Mesenchymal stem cell (in vitro differentiated cells and primary cell): ENCODE data around the gene CST9L.
A peak's percentile ranks its signal among the peaks of the same experiment; 100 is the strongest.

ENCODE experiments used
- DNase-seq: peaks from one replicate; pipeline ENCODE4 v3.0.0-alpha.2; 2013
- H2AFZ ChIP-seq: one replicate; pipeline ENCODE4 v1.6.1; 2013; ENCODE audit warnings: low read depth, mild to moderate bottlenecking, control low read depth, inconsistent platforms, low read length, moderate library complexity
- H2AK5ac ChIP-seq: 2 replicates; pipeline ENCODE4 v1.6.1; 2013; ENCODE audit warnings: low read length, moderate library complexity, mild to moderate bottlenecking, inconsistent platforms; ENCODE audit not compliant: severe bottlenecking
- H2BK120ac ChIP-seq: one replicate; pipeline ENCODE4 v1.6.1; 2013; ENCODE audit warnings: low read depth, mild to moderate bottlenecking, inconsistent platforms, low read length, moderate library complexity
- H2BK12ac ChIP-seq, 2 experiments: one replicate each; pipeline ENCODE4 v1.6.1; 2013; ENCODE audit warnings: inconsistent platforms in 2 of 2, low read length in 2 of 2, mild to moderate bottlenecking in 2 of 2, moderate library complexity in 2 of 2, control low read depth in 1 of 2
- H2BK15ac ChIP-seq: one replicate; pipeline ENCODE4 v1.6.1; 2013; ENCODE audit warnings: mild to moderate bottlenecking, low read depth, inconsistent platforms; ENCODE audit not compliant: poor library complexity, severe bottlenecking
- H2BK5ac ChIP-seq: 2 replicates; pipeline ENCODE4 v1.6.1; 2013; ENCODE audit warnings: low read depth, mild to moderate bottlenecking, low read length, control low read depth, inconsistent platforms; ENCODE audit not compliant: poor library complexity, severe bottlenecking
- H3K14ac ChIP-seq, 2 experiments: one replicate each; pipeline ENCODE4 v1.6.1; 2013; ENCODE audit warnings: inconsistent platforms in 2 of 2, low read length in 2 of 2, control low read depth in 1 of 2, mild to moderate bottlenecking in 1 of 2, moderate library complexity in 1 of 2
- H3K18ac ChIP-seq, 2 experiments: one replicate each; pipeline ENCODE4 v1.6.1; 2013; ENCODE audit warnings: inconsistent platforms in 2 of 2, low read length in 2 of 2, control low read depth in 1 of 2, low read depth in 1 of 2, mild to moderate bottlenecking in 1 of 2
- H3K23ac ChIP-seq, 2 experiments: one replicate each; pipeline ENCODE4 v1.6.1; 2013; ENCODE audit warnings: inconsistent platforms in 2 of 2, low read length in 2 of 2, mild to moderate bottlenecking in 2 of 2, moderate library complexity in 2 of 2, control low read depth in 1 of 2
- H3K27ac ChIP-seq: 2 replicates; pipeline ENCODE4 v1.5.1; 2013; ENCODE audit warnings: mild to moderate bottlenecking, moderate library complexity, low read length, control low read depth, inconsistent platforms; ENCODE audit not compliant: poor library complexity, severe bottlenecking
- H3K27me3 ChIP-seq, 2 experiments: 2 replicates each; pipeline versions ENCODE4 v1.6.1 to v1.7.0; 2013; ENCODE audit warnings: low read length in 2 of 2, mild to moderate bottlenecking in 2 of 2, moderate library complexity in 2 of 2, control low read depth in 1 of 2, inconsistent platforms in 1 of 2; ENCODE audit not compliant: control insufficient read depth in 1 of 2, insufficient read depth in 1 of 2
- H3K36me3 ChIP-seq, 2 experiments: 2 replicates each; pipeline versions ENCODE4 v1.6.1 to v1.7.0; 2013; ENCODE audit warnings: low read length in 2 of 2, control low read depth in 1 of 2, inconsistent platforms in 1 of 2, low read depth in 1 of 2, mild to moderate bottlenecking in 1 of 2; ENCODE audit not compliant: insufficient read depth in 2 of 2, control insufficient read depth in 1 of 2
- H3K4ac ChIP-seq, 2 experiments: one replicate each; pipeline ENCODE4 v1.6.1; 2013; ENCODE audit warnings: inconsistent platforms in 2 of 2, low read length in 2 of 2, mild to moderate bottlenecking in 2 of 2, moderate library complexity in 2 of 2, control low read depth in 1 of 2, low read depth in 1 of 2
- H3K4me1 ChIP-seq: 2 replicates; pipeline ENCODE4 v1.6.1; 2013; ENCODE audit warnings: low read depth, low read length, control low read depth; ENCODE audit not compliant: control insufficient read depth, insufficient read depth
- H3K4me2 ChIP-seq: 2 replicates; pipeline ENCODE4 v1.6.1; 2013; ENCODE audit warnings: low read length, mild to moderate bottlenecking, inconsistent platforms; ENCODE audit not compliant: poor library complexity, severe bottlenecking
- H3K4me3 ChIP-seq, 2 experiments: 2 replicates each; pipeline versions ENCODE4 v1.5.1 to v1.7.0; 2013; ENCODE audit warnings: low read length in 2 of 2, mild to moderate bottlenecking in 2 of 2, control low read depth in 1 of 2, low read depth in 1 of 2; ENCODE audit not compliant: insufficient read depth in 1 of 2
- H3K79me1 ChIP-seq: replicated peaks from 2 replicates; pipeline ENCODE4 v1.6.1; 2013; ENCODE audit warnings: mild to moderate bottlenecking, control low read depth, low read length, inconsistent platforms; ENCODE audit not compliant: poor library complexity, severe bottlenecking
- H3K9ac ChIP-seq: 2 replicates; pipeline ENCODE4 v1.7.0; 2013; ENCODE audit warnings: mild to moderate bottlenecking, low read length, moderate library complexity
- H3K9me3 ChIP-seq: 2 replicates; pipeline ENCODE4 v1.7.0; 2013; ENCODE audit warnings: mild to moderate bottlenecking, low read length; ENCODE audit not compliant: control insufficient read depth
- H4K8ac ChIP-seq: one replicate; pipeline ENCODE4 v1.6.1; 2013; ENCODE audit warnings: inconsistent platforms, mild to moderate bottlenecking, low read length, moderate library complexity
- H4K91ac ChIP-seq: one replicate; pipeline ENCODE4 v1.6.1; 2013; ENCODE audit warnings: mild to moderate bottlenecking, low read length, inconsistent platforms
- WGBS: methylation state at CpG from one replicate; pipeline ENCODE4 v1.1.7; 2013; ENCODE audit warnings: mixed read lengths; 5-methylcytosine and 5-hydroxymethylcytosine counted together

Gene CST9L

GRCh38 chr20:23519556-23519955, 48.7 kb downstream of the CST9L start:
- no peaks in the 10 kb centered on the region for H3K9me3 ChIP-seq
- H2AK5ac ChIP-seq: no peak overlapping the region
- no peak overlapping the region for H3K4me3 ChIP-seq
- H3K27ac ChIP-seq: no peak overlapping the region
- peaks cover 4 to 5% of the 10 kb centered on the region in 2 experiments for H3K27me3 ChIP-seq
- no peak overlapping the region for H2BK5ac ChIP-seq
- no peaks in the 10 kb centered on the region for H3K36me3 ChIP-seq
- no peak overlapping the region for H4K8ac ChIP-seq
- no peak overlapping the region for H3K18ac ChIP-seq
- no peak overlapping the region for H3K4me2 ChIP-seq
- H3K14ac ChIP-seq: no peak overlapping the region
- H3K23ac ChIP-seq: no peak overlapping the region
- H2BK12ac ChIP-seq: no peak overlapping the region
- no peak for DNase-seq
- no peak overlapping the region for H2BK120ac ChIP-seq
- H3K79me1 ChIP-seq: no peaks in the 10 kb centered on the region
- no peak overlapping the region for H2AFZ ChIP-seq
- no peak overlapping the region for H3K4ac ChIP-seq
- 82% methylated on average over 5 of the region's 6 CpGs for WGBS
- no peak overlapping the region for H3K9ac ChIP-seq
- H4K91ac ChIP-seq: no peak overlapping the region
- no peak overlapping the region for H2BK15ac ChIP-seq
- peaks cover 5% of the 10 kb centered on the region for H3K4me1 ChIP-seq

GRCh38 chr20:23517719-23518118, 50.6 kb downstream of the CST9L start:
- H3K23ac ChIP-seq: no peak overlapping the region
- peaks cover 5% of the 10 kb centered on the region for H3K4me1 ChIP-seq
- DNase-seq: no peak
- H2BK15ac ChIP-seq: no peak overlapping the region
- H3K79me1 ChIP-seq: no peaks in the 10 kb centered on the region
- H3K9me3 ChIP-seq: no peaks in the 10 kb centered on the region
- no peak overlapping the region for H3K4me2 ChIP-seq
- no peak overlapping the region for H2BK5ac ChIP-seq
- no peak overlapping the region for H4K8ac ChIP-seq
- no peaks in the 10 kb centered on the region for H3K36me3 ChIP-seq
- no peak overlapping the region for H3K14ac ChIP-seq
- 87% methylated on average over 4 of the region's 4 CpGs for WGBS
- no peak overlapping the region for H2BK12ac ChIP-seq
- H2AK5ac ChIP-seq: no peak overlapping the region
- H3K9ac ChIP-seq: no peak overlapping the region
- no peak overlapping the region for H2BK120ac ChIP-seq
- no peak overlapping the region for H3K4me3 ChIP-seq
- no peak overlapping the region for H4K91ac ChIP-seq
- peaks cover 0 to 4% of the 10 kb centered on the region in 2 experiments for H3K27me3 ChIP-seq
- no peak overlapping the region for H3K27ac ChIP-seq
- no peak overlapping the region for H2AFZ ChIP-seq
- H3K4ac ChIP-seq: no peak overlapping the region
- H3K18ac ChIP-seq: no peak overlapping the region

- WGBS: 76% methylated on average over 3 of the region's 5 CpGs
- H3K4me3 ChIP-seq: no peak overlapping the region
- no peak overlapping the region for H3K18ac ChIP-seq
- H2BK12ac ChIP-seq: no peak overlapping the region
- H3K79me1 ChIP-seq: no peaks in the 10 kb centered on the region
- no peak overlapping the region for H3K23ac ChIP-seq
- peak; percentile 1 for DNase-seq
- no peak overlapping the region for H2AFZ ChIP-seq
- H2AK5ac ChIP-seq: no peak overlapping the region
- no peak overlapping the region for H2BK120ac ChIP-seq
- no peak overlapping the region for H3K4me2 ChIP-seq
- no peak overlapping the region for H3K9ac ChIP-seq
- H4K8ac ChIP-seq: no peak overlapping the region
- no peak overlapping the region for H3K27ac ChIP-seq
- peaks cover 2% of the 10 kb centered on the region for H3K4me1 ChIP-seq
- no peak overlapping the region for H3K14ac ChIP-seq
- no peak overlapping the region for H2BK15ac ChIP-seq
- H4K91ac ChIP-seq: no peak overlapping the region
- H3K4ac ChIP-seq: no peak overlapping the region
- H3K27me3 ChIP-seq: peaks cover 0 to 4% of the 10 kb centered on the region in 2 experiments
- H3K9me3 ChIP-seq: no peaks in the 10 kb centered on the region
- no peaks in the 10 kb centered on the region for H3K36me3 ChIP-seq
- H2BK5ac ChIP-seq: no peak overlapping the region
Observed at GRCh38 chr20:23515250-23515939, 52.9 kb downstream of the CST9L start.

- no peak overlapping the region for H3K4me2 ChIP-seq
- H4K8ac ChIP-seq: no peak overlapping the region
- WGBS: no CpG with 5 or more reads among the region's 1 CpG
- no peak overlapping the region for H3K4me3 ChIP-seq
- peaks cover 0 to 4% of the 10 kb centered on the region in 2 experiments for H3K27me3 ChIP-seq
- H3K4ac ChIP-seq: no peak overlapping the region
- H3K27ac ChIP-seq: no peak overlapping the region
- no peak overlapping the region for H3K18ac ChIP-seq
- no peak overlapping the region for H2AFZ ChIP-seq
- H2AK5ac ChIP-seq: no peak overlapping the region
- H2BK120ac ChIP-seq: no peak overlapping the region
- H2BK12ac ChIP-seq: no peak overlapping the region
- H3K23ac ChIP-seq: no peak overlapping the region
- DNase-seq: no peak
- no peak overlapping the region for H3K14ac ChIP-seq
- H4K91ac ChIP-seq: no peak overlapping the region
- H3K9ac ChIP-seq: no peak overlapping the region
- H2BK15ac ChIP-seq: no peak overlapping the region
- H3K79me1 ChIP-seq: no peaks in the 10 kb centered on the region
- no peaks in the 10 kb centered on the region for H3K36me3 ChIP-seq
- no peaks in the 10 kb centered on the region for H3K9me3 ChIP-seq
- no peak overlapping the region for H2BK5ac ChIP-seq
- H3K4me1 ChIP-seq: peaks cover 4% of the 10 kb centered on the region
Observed at GRCh38 chr20:23514848-23515247, 53.4 kb downstream of the CST9L start.
